Naive thymus-derived CD4-positive, alpha-beta T cell (primary cell): ENCODE results near the gene NR2E1. TPM values are rescaled to one million over a fixed set of nuclear protein-coding genes. Genes with fewer than 3 reads are reported as not detected.

Experiments used
- ATAC-seq: fragments of 150-1000 bp; cut with Tn5 transposase; 2 replicates; pipeline ENCODE4 v1.10.0; 2021; ENCODE audit warnings: mild to moderate bottlenecking, moderate library complexity
- CTCF ChIA-PET: fragments of 350-600 bp; sonication (Branson Sonifier 250); formaldehyde crosslinking; loops from one replicate; lab custom pipeline; 2021; ENCODE audit warnings: antibody characterized with exemption; lab: Charles Lee
- POLR2A ChIA-PET: fragments of 350-600 bp; sonication (Branson Sonifier 250); formaldehyde crosslinking; loops from one replicate; lab custom pipeline; 2021; ENCODE audit warnings: antibody characterized with exemption, inconsistent platforms; lab: Charles Lee
- DNase-seq, 9 donors: peaks; one replicate each; pipeline versions ENCODE4 v3.0.0 to v3.0.0-alpha.2; 2020 to 2022; ENCODE audit warnings: mixed read lengths in 1 of 9
- H3K27ac ChIP-seq: one replicate; pipeline ENCODE4 v1.7.0; 2013; ENCODE audit warnings: mild to moderate bottlenecking, low read depth, low read length, moderate library complexity
- H3K27me3 ChIP-seq, 2 donors: one replicate each; pipeline ENCODE4 v1.7.0; 2013; ENCODE audit warnings: low read length in 2 of 2, mild to moderate bottlenecking in 2 of 2, moderate library complexity in 2 of 2; ENCODE audit not compliant: control insufficient read depth in 2 of 2, insufficient read depth in 2 of 2
- H3K36me3 ChIP-seq, 3 experiments: 1 replicate in 2 of 3; 2 replicates in 1 of 3; pipeline ENCODE4 v1.7.0; 2013; ENCODE audit warnings: low read length in 3 of 3, mild to moderate bottlenecking in 3 of 3, moderate library complexity in 1 of 3; ENCODE audit not compliant: insufficient read depth in 3 of 3, control insufficient read depth in 2 of 3
- H3K4me1 ChIP-seq, 2 donors: one replicate each; pipeline ENCODE4 v1.7.0; 2013; ENCODE audit warnings: low read length in 2 of 2, mild to moderate bottlenecking in 2 of 2, moderate library complexity in 1 of 2; ENCODE audit not compliant: control insufficient read depth in 2 of 2, insufficient read depth in 2 of 2
- H3K4me3 ChIP-seq: 2 replicates; pipeline ENCODE4 v1.7.0; 2013; ENCODE audit warnings: mild to moderate bottlenecking, low read length
- H3K9me3 ChIP-seq, 3 experiments: 1 replicate in 2 of 3; 2 replicates in 1 of 3; pipeline ENCODE4 v1.7.0; 2013; ENCODE audit warnings: low read length in 3 of 3; ENCODE audit not compliant: control insufficient read depth in 2 of 3
- H3K27ac Mint-ChIP-seq, 9 donors: one replicate each; pipeline ENCODE4 v1.8.0; 2020 to 2022; ENCODE audit warnings: mixed read lengths in 9 of 9, mild to moderate bottlenecking in 8 of 9, moderate library complexity in 5 of 9, inconsistent platforms in 2 of 9
- H3K27me3 Mint-ChIP-seq, 5 donors: one replicate each; pipeline ENCODE4 v1.8.0; 2021 to 2022; ENCODE audit warnings: mixed read lengths in 5 of 5, mild to moderate bottlenecking in 1 of 5
- H3K36me3 Mint-ChIP-seq, 5 donors: one replicate each; pipeline ENCODE4 v1.8.0; 2020 to 2022; ENCODE audit warnings: mixed read lengths in 5 of 5, mild to moderate bottlenecking in 3 of 5, inconsistent platforms in 1 of 5
- H3K4me1 Mint-ChIP-seq, 7 donors: one replicate each; pipeline ENCODE4 v1.8.0; 2020 to 2022; ENCODE audit warnings: mixed read lengths in 7 of 7, mild to moderate bottlenecking in 3 of 7, inconsistent platforms in 1 of 7
- H3K4me3 Mint-ChIP-seq, 10 donors: one replicate each; pipeline ENCODE4 v1.8.0; 2020 to 2022; ENCODE audit warnings: mild to moderate bottlenecking in 10 of 10, mixed read lengths in 10 of 10, moderate library complexity in 6 of 10, inconsistent platforms in 2 of 10
- H3K9me3 Mint-ChIP-seq, 11 donors: one replicate each; pipeline ENCODE4 v1.8.0; 2020 to 2022; ENCODE audit warnings: mixed read lengths in 11 of 11, mild to moderate bottlenecking in 4 of 11, inconsistent platforms in 1 of 11, moderate library complexity in 1 of 11
- intact Hi-C, 2 donors: fragments of 100-400 bp; cut with micrococcal nuclease; formaldehyde crosslinking; loops; one replicate each; pipeline ENCODE4 v1.15.1; 2023
- polyA plus RNA-seq, 2 donors: library from polyadenylated mRNA; unstranded; fragments of 300-500 nt; fragmentation: Illumina TruSeq; gene quantifications; one replicate each; pipeline ENCODE4 v1.2.3, GENCODE V29; 2021
- total RNA-seq, 6 experiments: library from RNA in 5 of 6; stranded (reverse) in 5 of 6; gene quantifications; 1 replicate in 5 of 6; 2 replicates in 1 of 6; pipeline ENCODE4 v1.2.3 and lab custom pipeline; 2021 to 2026

The NR2E1 gene
- total and polyA plus RNA-seq, 7 experiments from 2014 or later, result not detected

GRCh38 chr6:108127826-108128225, 38.0 kb upstream of the NR2E1 start:
- Histone ChIP-seq H3K4me3 (no peak overlapping the region), H3K36me3 (no peaks in the 10 kb centered on the region), H3K27me3 (peaks cover under 1 to 7% of the 10 kb centered on the region in 2 donors), H3K27ac (no peak overlapping the region), H3K4me1 (no peaks in the 10 kb centered on the region), H3K9me3 (no peaks in the 10 kb centered on the region)
- Mint-ChIP-seq H3K9me3 (peaks cover 0 to 4% (median 0%) of the 10 kb centered on the region in 11 donors), H3K36me3 (peaks cover 0 to 4% (median 0%) of the 10 kb centered on the region in 5 donors), H3K27ac (no peak overlapping the region), H3K4me3 (no peak overlapping the region), H3K4me1 (peaks cover 0 to 5% (median 0%) of the 10 kb centered on the region in 7 donors), H3K27me3 (peaks cover 69 to 92% (median 91%) of the 10 kb centered on the region in 5 donors)
- intact Hi-C loops, result no loop called here
- ChIA-PET CTCF (no interaction called here), POLR2A (no interaction called here)
- DNase-seq, result no peak
- no peak for ATAC-seq

GRCh38 chr6:108130262-108130661, 35.6 kb upstream of the NR2E1 start:
- no peak overlapping the region for H3K4me3 ChIP-seq
- Mint-ChIP-seq H3K9me3 (peaks cover 0 to 4% (median 0%) of the 10 kb centered on the region in 11 donors), H3K27ac (no peak overlapping the region), H3K4me3 (no peak overlapping the region), H3K36me3 (peaks cover 0 to 5% (median 4%) of the 10 kb centered on the region in 5 donors), H3K4me1 (peaks cover 8 to 20% (median 15%) of the 10 kb centered on the region in 7 donors), H3K27me3 (peaks cover 72 to 87% (median 85%) of the 10 kb centered on the region in 5 donors)
- no peaks in the 10 kb centered on the region for H3K36me3 ChIP-seq
- H3K27me3 ChIP-seq, result peaks cover 4 to 5% of the 10 kb centered on the region in 2 donors
- H3K4me1 ChIP-seq, result no peaks in the 10 kb centered on the region
- POLR2A ChIA-PET, result interaction anchor here (0.5 kb wide), 1 partner anchor 53 kb away, joined by 3 read pairs; no protein-coding TSS in a partner anchor
- no peak overlapping the region for H3K27ac ChIP-seq
- DNase-seq (no peak), ATAC-seq (no peak)
- H3K9me3 ChIP-seq, result no peaks in the 10 kb centered on the region
- intact Hi-C loops, result no loop called here
- CTCF ChIA-PET, result no interaction called here

- no peak overlapping the region for H3K4me3 ChIP-seq
- Mint-ChIP-seq H3K27ac (no peak overlapping the region), H3K36me3 (peaks cover 0 to 5% (median 3%) of the 10 kb centered on the region in 5 donors), H3K9me3 (peaks cover 0 to 4% (median 0%) of the 10 kb centered on the region in 11 donors), H3K27me3 (peaks cover 68 to 90% (median 82%) of the 10 kb centered on the region in 5 donors), H3K4me3 (peak overlapping the region in 8 of 10 donors; percentile 30 to 93 (median 86)), H3K4me1 (peaks cover 8 to 20% (median 15%) of the 10 kb centered on the region in 7 donors)
- ChIA-PET POLR2A (no interaction called here), CTCF (no interaction called here)
- DNase-seq, result no peak
- ATAC-seq, result peak; percentile 44
- H3K9me3 ChIP-seq, result no peaks in the 10 kb centered on the region
- H3K36me3 ChIP-seq, result no peaks in the 10 kb centered on the region
- H3K4me1 ChIP-seq, result no peaks in the 10 kb centered on the region
- intact Hi-C loops, result no loop called here
- H3K27me3 ChIP-seq, result peaks cover 4 to 11% of the 10 kb centered on the region in 2 donors
- H3K27ac ChIP-seq, result no peak overlapping the region
Measured at GRCh38 chr6:108132863-108133262, 33.0 kb upstream of the NR2E1 start.

- peak overlapping the region; percentile 25 for H3K4me3 ChIP-seq
- Mint-ChIP-seq H3K9me3 (peaks cover 0 to 4% (median 0%) of the 10 kb centered on the region in 11 donors), H3K4me1 (peaks cover 8 to 20% (median 15%) of the 10 kb centered on the region in 7 donors), H3K27ac (no peak overlapping the region), H3K4me3 (peak overlapping the region; percentile 80 to 94 (median 89)), H3K27me3 (peaks cover 67 to 89% (median 80%) of the 10 kb centered on the region in 5 donors), H3K36me3 (peaks cover 0 to 5% (median 4%) of the 10 kb centered on the region in 5 donors)
- peaks cover 4 to 11% of the 10 kb centered on the region in 2 donors for H3K27me3 ChIP-seq
- intact Hi-C loops, result loop anchor here in 1 of 2 donors (2.0 kb wide), 1 partner anchor 15 kb away; no protein-coding TSS in a partner anchor
- ATAC-seq (peak; percentile 65), DNase-seq (peak in 3 of 9 donors; percentile 12 to 31 (median 22))
- H3K4me1 ChIP-seq, result no peaks in the 10 kb centered on the region
- H3K36me3 ChIP-seq, result no peaks in the 10 kb centered on the region
- H3K9me3 ChIP-seq, result no peaks in the 10 kb centered on the region
- CTCF ChIA-PET, result interaction anchor here (0.5 kb wide), 1 partner anchor 162 kb away, joined by 3 read pairs; no protein-coding TSS in a partner anchor
- no peak overlapping the region for H3K27ac ChIP-seq
- POLR2A ChIA-PET, result no interaction called here
Measured at GRCh38 chr6:108133594-108134179, 32.1 kb upstream of the NR2E1 start.

GRCh38 chr6:108134213-108134970, 31.4 kb upstream of the NR2E1 start:
- ATAC-seq (no peak), DNase-seq (no peak)
- Mint-ChIP-seq H3K4me1 (peaks cover 8 to 20% (median 15%) of the 10 kb centered on the region in 7 donors), H3K27me3 (peaks cover 66 to 87% (median 80%) of the 10 kb centered on the region in 5 donors), H3K9me3 (peaks cover 0 to 4% (median 0%) of the 10 kb centered on the region in 11 donors), H3K4me3 (peak overlapping the region; percentile 4 to 88 (median 60)), H3K27ac (no peak overlapping the region), H3K36me3 (peaks cover 0 to 8% (median 4%) of the 10 kb centered on the region in 5 donors)
- Histone ChIP-seq H3K9me3 (no peaks in the 10 kb centered on the region), H3K27me3 (peaks cover 4 to 11% of the 10 kb centered on the region in 2 donors), H3K27ac (no peak overlapping the region), H3K4me3 (no peak overlapping the region), H3K4me1 (no peaks in the 10 kb centered on the region), H3K36me3 (no peaks in the 10 kb centered on the region)
- ChIA-PET POLR2A (no interaction called here), CTCF (interaction anchor here (0.5 kb wide), 2 partner anchors 162 to 357 kb away, joined by 3 read pairs; no protein-coding TSS in a partner anchor)
- intact Hi-C loops, result loop anchor here in 1 of 2 donors (2.0 kb wide), 1 partner anchor 16 kb away; no protein-coding TSS in a partner anchor

- Histone ChIP-seq H3K36me3 (no peaks in the 10 kb centered on the region), H3K4me1 (no peaks in the 10 kb centered on the region), H3K4me3 (no peak overlapping the region), H3K9me3 (no peaks in the 10 kb centered on the region), H3K27ac (no peak overlapping the region), H3K27me3 (no peaks in the 10 kb centered on the region)
- no peak for DNase-seq
- no peak overlapping the region for H3K27ac Mint-ChIP-seq
- peaks cover 33 to 58% (median 41%) of the 10 kb centered on the region in 5 donors for H3K27me3 Mint-ChIP-seq
- POLR2A ChIA-PET, result no interaction called here
- H3K36me3 Mint-ChIP-seq, result peaks cover 0 to 8% (median 0%) of the 10 kb centered on the region in 5 donors
- H3K4me1 Mint-ChIP-seq, result peaks cover 0 to 2% (median 0%) of the 10 kb centered on the region in 7 donors
- no peaks in the 10 kb centered on the region for H3K9me3 Mint-ChIP-seq
- H3K4me3 Mint-ChIP-seq, result no peak overlapping the region
- intact Hi-C loops, result no loop called here
- CTCF ChIA-PET, result no interaction called here
- ATAC-seq, result no peak
Measured at GRCh38 chr6:108142240-108142639, 23.6 kb upstream of the NR2E1 start.
